Measurements from ENCODE around the gene SMIM35. TPM values are rescaled to one million over a fixed set of nuclear protein-coding genes. Genes with fewer than 3 reads are reported as not detected.

SMIM35 gene
- total RNA-seq, 1 donor from 2014 or later = 0.14 TPM

GRCh38 chr11:118117790-118118601 is 31.2 kb upstream of the SMIM35 start:
- Mint-ChIP-seq H3K27me3 (peaks cover 26% of the 10 kb centered on the region), H3K9me3 (peaks cover 6% of the 10 kb centered on the region), H3K4me3 (no peak overlapping the region), H3K27ac (peak overlapping the region; percentile 14), H3K36me3 (ENCODE audit: low read depth) (no peaks in the 10 kb centered on the region), H3K4me1 (peaks cover 10% of the 10 kb centered on the region)
- DNase-seq = no peak
- intact Hi-C loops (cut with micrococcal nuclease) = no loop called here

- DNase-seq = no peak
- Mint-ChIP-seq H3K4me3 (no peak overlapping the region), H3K27ac (no peak overlapping the region), H3K36me3 (ENCODE audit: low read depth) (no peaks in the 10 kb centered on the region), H3K27me3 (peaks cover 14% of the 10 kb centered on the region), H3K9me3 (no peaks in the 10 kb centered on the region), H3K4me1 (peaks cover 12% of the 10 kb centered on the region)
- intact Hi-C loops (cut with micrococcal nuclease) = no loop called here
Observed at GRCh38 chr11:118115048-118115447, 28.3 kb upstream of the SMIM35 start.

- Mint-ChIP-seq H3K9me3 (no peaks in the 10 kb centered on the region), H3K4me1 (peaks cover 12% of the 10 kb centered on the region), H3K27me3 (peaks cover 13% of the 10 kb centered on the region), H3K36me3 (ENCODE audit: low read depth) (no peaks in the 10 kb centered on the region), H3K4me3 (no peak overlapping the region), H3K27ac (no peak overlapping the region)
- intact Hi-C loops (cut with micrococcal nuclease) = no loop called here
- DNase-seq = no peak
Observed at GRCh38 chr11:118114266-118114665, 27.5 kb upstream of the SMIM35 start.

- intact Hi-C loops (cut with micrococcal nuclease) = no loop called here
- no peak for DNase-seq
- H3K4me1 Mint-ChIP-seq = peaks cover 12% of the 10 kb centered on the region
- no peak overlapping the region for H3K27ac Mint-ChIP-seq
- H3K9me3 Mint-ChIP-seq = no peaks in the 10 kb centered on the region
- no peak overlapping the region for H3K4me3 Mint-ChIP-seq
- H3K27me3 Mint-ChIP-seq = peaks cover 4% of the 10 kb centered on the region
- no peaks in the 10 kb centered on the region for H3K36me3 Mint-ChIP-seq (ENCODE audit: low read depth)
Observed at GRCh38 chr11:118112711-118113430, 26.1 kb upstream of the SMIM35 start.

GRCh38 chr11:118111744-118112035 is 24.9 kb upstream of the SMIM35 start:
- Mint-ChIP-seq H3K36me3 (ENCODE audit: low read depth) (no peaks in the 10 kb centered on the region), H3K4me1 (peaks cover 10% of the 10 kb centered on the region), H3K27ac (no peak overlapping the region), H3K4me3 (no peak overlapping the region), H3K27me3 (peaks cover 3% of the 10 kb centered on the region), H3K9me3 (no peaks in the 10 kb centered on the region)
- DNase-seq = no peak
- intact Hi-C loops (cut with micrococcal nuclease) = no loop called here

- H3K27ac Mint-ChIP-seq = no peak overlapping the region
- H3K4me1 Mint-ChIP-seq = peaks cover 10% of the 10 kb centered on the region
Observed at GRCh38 chr11:118111019-118111743, 24.4 kb upstream of the SMIM35 start.

GRCh38 chr11:118109231-118109630 is 22.5 kb upstream of the SMIM35 start:
- intact Hi-C loops (cut with micrococcal nuclease) = no loop called here
- no peak overlapping the region for H3K27ac Mint-ChIP-seq
- H3K27me3 Mint-ChIP-seq = peaks cover 12% of the 10 kb centered on the region
- no peaks in the 10 kb centered on the region for H3K9me3 Mint-ChIP-seq
- no peaks in the 10 kb centered on the region for H3K36me3 Mint-ChIP-seq (ENCODE audit: low read depth)
- no peak for DNase-seq
- no peak overlapping the region for H3K4me3 Mint-ChIP-seq
- H3K4me1 Mint-ChIP-seq = peaks cover 3% of the 10 kb centered on the region

More at GRCh38 chr11:118111019-118111743, 24.4 kb upstream of the SMIM35 start:
- Mint-ChIP-seq H3K27me3 (peaks cover 4% of the 10 kb centered on the region), H3K4me3 (no peak overlapping the region), H3K9me3 (no peaks in the 10 kb centered on the region), H3K36me3 (ENCODE audit: low read depth) (no peaks in the 10 kb centered on the region)
- intact Hi-C loops (cut with micrococcal nuclease) = no loop called here
- no peak for DNase-seq

GRCh38 chr11:118108513-118108912 is 21.8 kb upstream of the SMIM35 start:
- H3K27ac Mint-ChIP-seq = no peak overlapping the region
- intact Hi-C loops (cut with micrococcal nuclease) = no loop called here
- no peaks in the 10 kb centered on the region for H3K36me3 Mint-ChIP-seq (ENCODE audit: low read depth)
- H3K9me3 Mint-ChIP-seq = no peaks in the 10 kb centered on the region
- H3K4me1 Mint-ChIP-seq = peaks cover 2% of the 10 kb centered on the region
- peaks cover 15% of the 10 kb centered on the region for H3K27me3 Mint-ChIP-seq
- no peak overlapping the region for H3K4me3 Mint-ChIP-seq
- DNase-seq = no peak

GRCh38 chr11:118106789-118107335 is 20.1 kb upstream of the SMIM35 start:
- no peak overlapping the region for H3K27ac Mint-ChIP-seq
- H3K27me3 Mint-ChIP-seq = peaks cover 15% of the 10 kb centered on the region
- H3K36me3 Mint-ChIP-seq (ENCODE audit: low read depth) = no peaks in the 10 kb centered on the region
- intact Hi-C loops (cut with micrococcal nuclease) = no loop called here
- peaks cover under 1% of the 10 kb centered on the region for H3K4me1 Mint-ChIP-seq
- DNase-seq = no peak
- H3K9me3 Mint-ChIP-seq = no peaks in the 10 kb centered on the region
- no peak overlapping the region for H3K4me3 Mint-ChIP-seq

GRCh38 chr11:118105657-118106305 is 19.0 kb upstream of the SMIM35 start:
- Mint-ChIP-seq H3K9me3 (no peaks in the 10 kb centered on the region), H3K4me1 (no peaks in the 10 kb centered on the region), H3K4me3 (no peak overlapping the region), H3K27me3 (peaks cover 17% of the 10 kb centered on the region), H3K27ac (no peak overlapping the region), H3K36me3 (ENCODE audit: low read depth) (no peaks in the 10 kb centered on the region)
- no peak for DNase-seq
- intact Hi-C loops (cut with micrococcal nuclease) = no loop called here

- intact Hi-C loops (cut with micrococcal nuclease) = no loop called here
- peaks cover 17% of the 10 kb centered on the region for H3K27me3 Mint-ChIP-seq
- DNase-seq = no peak
- no peak overlapping the region for H3K27ac Mint-ChIP-seq
- no peak overlapping the region for H3K4me3 Mint-ChIP-seq
- no peaks in the 10 kb centered on the region for H3K9me3 Mint-ChIP-seq
- no peaks in the 10 kb centered on the region for H3K4me1 Mint-ChIP-seq
- H3K36me3 Mint-ChIP-seq (ENCODE audit: low read depth) = no peaks in the 10 kb centered on the region
Observed at GRCh38 chr11:118104491-118104890, 17.7 kb upstream of the SMIM35 start.

GRCh38 chr11:118102721-118103261 is 16.0 kb upstream of the SMIM35 start:
- Mint-ChIP-seq H3K9me3 (no peaks in the 10 kb centered on the region), H3K27me3 (peaks cover 19% of the 10 kb centered on the region), H3K36me3 (ENCODE audit: low read depth) (no peaks in the 10 kb centered on the region), H3K27ac (no peak overlapping the region), H3K4me1 (no peaks in the 10 kb centered on the region), H3K4me3 (no peak overlapping the region)
- intact Hi-C loops (cut with micrococcal nuclease) = no loop called here
- DNase-seq = no peak

GRCh38 chr11:118100691-118101232 is 14.0 kb upstream of the SMIM35 start:
- no peak for DNase-seq
- Mint-ChIP-seq H3K4me1 (no peaks in the 10 kb centered on the region), H3K4me3 (no peak overlapping the region), H3K27ac (no peak overlapping the region), H3K36me3 (ENCODE audit: low read depth) (no peaks in the 10 kb centered on the region), H3K27me3 (peaks cover 19% of the 10 kb centered on the region), H3K9me3 (no peaks in the 10 kb centered on the region)
- intact Hi-C loops (cut with micrococcal nuclease) = no loop called here

All from activated CD4-positive, alpha-beta T cell treated with anti-CD3 and anti-CD28 coated beads, Interleukin-2, amount 10 ng/mL, durations not matched to agents 24 days and 14 days (primary cell).